Astrocyte of the hippocampus (primary cell): ENCODE measurements around the gene STX3.
"Not testable (repeated sequence)": the region's sequence is repeated elsewhere in the genome, so short reads cannot be mapped to it uniquely, and the experiment has no call there.

ENCODE experiments used
- DNase-seq: peaks from one replicate; pipeline ENCODE4 v3.0.0; 2011; ENCODE audit warnings: low read depth, low spot score

STX3 gene

DNA sequence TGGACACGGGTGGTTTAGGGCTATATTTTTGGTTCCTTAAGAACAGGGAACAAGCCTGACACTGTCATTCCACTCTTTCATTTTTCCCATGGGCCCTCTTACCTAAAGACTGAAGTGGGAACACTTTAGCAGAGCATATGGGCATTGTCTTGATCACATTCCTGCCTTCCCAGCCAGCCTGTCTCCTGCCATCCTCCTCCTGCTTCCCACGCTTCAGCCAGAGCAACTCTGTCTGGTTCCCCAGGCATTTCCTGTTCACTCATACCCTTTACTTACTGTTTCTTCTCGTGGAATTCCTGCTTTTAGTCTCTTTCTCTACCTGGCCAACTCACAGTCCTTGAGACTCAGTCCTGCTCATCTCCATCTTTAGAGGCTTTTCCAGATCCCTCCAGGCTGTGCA is 32.6 kb downstream of the STX3 start:
- DNase-seq, result peak; percentile 53

DNA sequence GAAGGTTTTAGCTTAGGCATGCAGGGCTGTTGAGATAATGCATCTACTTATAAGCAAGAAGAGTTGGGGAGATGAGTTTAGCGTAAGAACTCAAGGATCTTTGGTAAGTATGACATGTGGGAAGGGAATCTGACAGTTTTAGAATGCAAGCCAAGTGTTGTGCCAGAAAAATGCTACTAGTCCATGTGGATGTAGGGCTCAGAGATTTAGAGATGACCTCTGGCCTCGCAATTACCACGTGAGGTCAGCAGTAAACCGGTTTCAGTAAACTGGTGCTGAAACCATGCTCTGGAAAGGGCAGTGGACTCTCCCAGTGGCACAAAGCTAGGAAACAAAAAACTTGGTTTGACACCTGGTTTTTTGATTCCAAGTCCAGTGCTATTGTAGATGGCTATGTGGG is 36.5 kb downstream of the STX3 start:
- no peak for DNase-seq

DNA sequence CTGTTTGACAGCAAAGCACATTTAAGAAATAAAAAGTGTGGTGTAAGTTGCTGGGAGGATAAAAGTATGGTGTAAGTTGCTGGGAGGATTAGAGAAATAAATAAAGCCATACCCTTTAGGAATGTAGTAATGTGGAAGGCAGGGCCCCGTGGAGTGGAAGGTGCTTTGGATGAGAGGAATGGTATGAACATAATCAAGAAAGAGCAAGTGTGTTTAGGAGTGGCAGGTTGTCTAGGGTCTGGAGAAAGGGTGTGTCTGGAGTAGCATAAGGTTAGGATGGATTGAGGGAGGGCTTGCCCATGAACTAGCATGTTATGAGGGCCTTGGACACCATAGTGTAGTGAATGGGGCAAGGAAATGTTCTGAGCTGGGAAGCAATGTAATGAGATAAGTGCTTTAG is 37.3 kb downstream of the STX3 start:
- DNase-seq, result no peak

DNA sequence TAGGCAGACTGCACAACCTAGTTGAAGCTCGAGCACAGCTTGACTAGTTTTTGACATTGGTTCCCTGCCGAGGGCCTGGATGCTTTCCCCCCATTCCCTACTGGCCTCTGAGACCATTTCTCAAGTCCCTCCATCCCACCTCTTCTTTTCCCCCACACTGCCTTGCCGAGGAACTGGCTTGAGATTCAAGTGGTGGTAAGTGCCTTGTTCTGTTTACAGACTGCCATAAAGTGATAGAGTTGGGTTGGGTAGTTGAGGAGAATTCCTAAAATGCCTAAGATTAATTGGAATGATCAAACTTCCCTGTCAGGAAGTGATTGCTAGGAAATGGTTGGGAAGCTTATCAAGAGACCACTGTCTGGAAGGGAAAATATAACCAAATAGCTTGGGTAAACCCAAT is 39.2 kb downstream of the STX3 start:
- no peak for DNase-seq

DNA sequence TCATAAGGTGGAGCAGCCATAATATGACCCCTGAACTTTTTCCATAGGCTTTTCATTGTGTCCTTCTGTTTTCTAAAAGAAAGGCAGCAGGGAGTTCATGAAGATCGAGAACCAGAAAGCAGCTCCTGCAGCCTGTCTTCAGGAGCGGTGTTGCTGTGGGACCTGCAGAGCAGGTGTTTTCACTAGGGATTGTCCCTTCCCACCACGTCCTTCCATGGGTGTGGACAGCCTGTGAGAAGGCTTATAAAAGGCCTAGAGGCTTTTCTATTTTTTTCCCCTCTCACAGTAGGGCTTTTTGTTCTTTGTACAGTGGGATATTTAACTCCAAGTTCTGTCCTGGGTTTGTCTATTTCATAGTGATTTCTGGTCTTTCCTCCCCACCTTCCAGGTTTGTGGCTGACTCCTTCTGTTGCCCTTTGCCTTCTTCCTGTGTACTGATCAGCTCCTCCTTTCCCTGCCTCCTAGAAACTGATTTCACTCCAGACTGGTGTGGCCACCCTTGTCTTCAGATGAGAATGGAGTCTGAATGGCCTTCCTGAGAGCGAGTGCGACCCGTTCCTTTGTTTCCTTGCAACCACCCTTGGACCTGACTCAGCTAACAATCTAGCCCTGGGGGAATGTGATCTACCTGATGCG is 45.3 kb downstream of the STX3 start:
- DNase-seq, result no peak

DNA sequence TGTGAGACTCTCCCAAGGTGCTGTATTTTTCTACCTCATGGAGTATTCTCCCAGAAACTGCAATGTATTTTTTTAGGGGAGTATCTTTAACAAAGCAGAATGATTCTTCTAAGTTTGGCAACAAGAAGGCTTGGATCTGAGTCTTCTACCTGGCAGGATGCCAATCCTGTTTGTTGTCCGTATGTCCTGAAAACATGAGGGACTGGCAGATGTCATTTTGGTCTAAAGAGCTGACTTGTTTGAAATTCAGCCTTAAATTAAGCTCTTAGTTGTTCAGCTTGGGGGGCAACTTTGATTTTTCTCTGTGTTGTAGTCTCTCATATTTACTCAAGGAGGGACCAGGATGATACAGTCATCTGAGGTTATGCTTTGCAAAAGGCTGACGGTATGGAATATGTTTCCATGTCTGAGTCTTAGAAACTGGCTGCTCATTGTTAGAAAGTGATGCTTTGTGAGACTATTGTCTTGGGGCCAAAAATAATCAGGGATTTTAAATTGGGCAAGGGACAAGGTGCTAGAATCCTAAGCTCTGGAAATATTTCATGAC is 46.1 kb downstream of the STX3 start:
- DNase-seq, result no peak

DNA sequence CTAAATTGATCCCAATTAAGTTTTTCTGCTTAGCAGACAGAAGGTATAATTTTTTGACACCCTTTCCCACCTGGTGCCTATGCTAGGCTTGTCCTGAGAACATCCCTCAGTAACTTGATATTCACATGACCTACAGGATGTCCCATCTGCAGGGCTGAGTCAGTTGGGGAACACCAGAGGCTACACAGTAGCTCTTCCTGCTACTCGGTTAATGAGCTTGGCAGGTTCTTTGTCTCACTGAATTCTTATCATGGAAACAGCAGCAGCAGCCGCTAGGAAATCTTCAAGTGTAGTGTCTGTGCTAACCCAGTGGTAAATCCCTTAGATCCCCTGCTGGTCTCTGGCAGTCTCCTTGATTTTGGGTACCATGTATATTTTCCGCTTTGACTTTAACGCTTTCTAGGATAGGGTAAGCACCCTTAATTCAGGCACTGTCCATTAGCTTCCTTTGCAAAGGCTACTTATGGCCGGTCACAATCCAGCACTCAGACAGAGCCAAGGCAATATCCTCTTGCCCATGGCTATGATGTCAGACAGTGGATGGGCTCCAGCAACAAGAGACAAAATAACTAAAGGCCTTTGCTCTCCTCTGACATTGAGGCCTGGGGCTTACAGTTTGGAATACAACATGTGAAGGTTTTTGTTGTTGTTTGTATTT is 46.9 kb downstream of the STX3 start:
- no peak for DNase-seq

DNA sequence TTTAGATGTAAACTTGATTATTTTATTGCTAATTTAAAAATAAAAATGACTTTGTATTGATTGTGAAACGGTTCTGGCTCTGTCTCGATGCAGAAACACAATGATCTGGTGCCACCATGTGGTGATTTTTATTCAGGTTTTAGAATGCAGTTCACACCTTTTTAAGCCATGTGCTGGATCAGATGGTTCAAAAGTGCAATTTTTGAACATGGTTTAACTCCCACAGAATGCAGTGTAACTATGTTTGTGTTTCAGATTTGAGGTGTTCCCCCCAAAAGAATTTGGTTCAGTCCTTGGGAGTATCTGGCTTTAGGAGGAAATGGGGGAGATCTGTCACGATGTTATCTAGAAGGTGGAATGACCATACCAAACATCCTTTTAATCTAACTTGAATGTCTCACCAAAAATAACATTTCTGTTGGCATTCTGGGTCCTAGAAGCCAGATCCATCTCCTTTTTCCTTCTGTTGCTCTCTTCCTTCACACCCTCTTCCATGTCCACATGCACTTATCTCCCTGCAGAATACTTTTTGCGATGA is 47.5 kb downstream of the STX3 start:
- peak; percentile 72 for DNase-seq

DNA sequence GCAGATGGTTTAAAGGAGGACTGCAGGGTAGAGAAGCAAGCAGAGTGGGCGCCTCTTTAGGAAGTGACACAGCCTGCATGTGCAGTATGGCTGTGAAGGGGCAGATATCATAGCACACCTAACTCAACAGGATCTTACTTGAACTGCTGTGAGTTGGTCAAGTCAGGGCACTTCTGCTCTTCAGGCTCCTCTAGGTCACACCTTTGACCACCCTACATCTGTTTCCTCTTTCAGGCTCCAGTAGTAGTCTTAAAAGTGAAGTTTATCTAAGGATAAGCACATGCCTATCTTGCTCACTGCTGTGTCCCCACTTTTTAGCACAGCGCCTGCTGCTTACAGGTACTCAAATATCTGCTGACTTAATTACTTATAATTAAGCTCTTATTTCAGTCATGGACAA is 48.9 kb downstream of the STX3 start:
- DNase-seq, result no peak

DNA sequence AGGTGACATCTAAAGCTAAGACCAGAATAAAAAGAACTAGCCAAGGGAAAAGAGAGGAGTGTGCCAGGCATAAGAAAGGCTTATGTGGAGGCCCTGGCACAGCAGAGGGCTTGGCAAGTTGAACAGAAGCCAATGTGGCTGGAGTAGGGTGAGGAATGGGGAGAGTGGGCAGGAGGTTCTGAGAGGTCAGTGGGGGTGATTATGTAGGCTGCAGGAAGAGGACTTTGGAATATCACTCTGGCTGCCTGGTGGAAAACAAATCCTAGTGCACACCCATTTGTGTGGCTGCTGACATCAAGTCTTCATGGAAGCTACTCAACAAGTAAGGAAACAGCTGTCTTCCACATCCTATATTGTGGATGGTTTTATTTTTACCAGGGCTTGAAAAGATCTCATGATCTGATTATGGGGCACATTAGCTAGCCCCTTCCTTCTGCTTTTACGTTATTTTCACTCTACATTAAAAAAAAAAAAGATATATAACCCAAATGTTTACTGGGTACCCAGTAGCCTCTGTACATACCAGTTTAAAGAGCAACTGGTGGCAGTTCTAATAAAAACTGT is 52.0 kb downstream of the STX3 start:
- no peak for DNase-seq

DNA sequence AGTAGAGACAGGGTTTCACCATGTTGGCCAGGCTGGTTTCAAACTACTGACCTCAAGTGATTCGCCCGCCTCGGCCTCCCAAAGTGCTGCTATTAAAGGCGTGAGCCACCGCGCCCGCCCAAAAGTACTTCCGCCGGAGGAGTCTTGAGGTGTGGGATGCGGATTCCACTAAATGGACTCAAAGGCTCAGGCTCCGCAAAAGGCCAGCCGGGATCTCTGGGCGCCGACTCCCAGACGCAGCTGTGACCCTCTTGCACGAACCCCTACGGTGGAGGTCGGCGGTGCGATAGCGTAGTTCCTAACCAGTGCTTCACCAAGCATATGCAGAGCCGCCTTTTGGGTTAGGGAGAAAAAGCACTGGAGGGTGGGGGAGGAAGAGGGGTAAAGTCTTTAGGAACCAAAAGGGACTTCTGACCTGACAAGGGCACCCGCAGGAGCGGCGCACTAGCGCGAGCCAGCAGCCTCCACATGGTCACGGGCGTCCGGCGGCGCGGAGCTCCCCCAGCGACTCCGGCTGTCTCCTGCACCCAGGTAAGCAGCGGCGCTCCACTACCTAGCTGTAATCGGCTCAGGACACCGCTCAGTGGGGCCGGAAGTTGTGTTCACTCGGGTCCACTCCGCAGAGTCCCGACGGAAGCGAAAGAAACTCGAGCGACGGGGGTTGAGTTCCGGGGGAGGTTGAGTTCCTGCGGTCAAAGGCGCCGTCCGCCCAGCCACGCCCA is 55.2 kb downstream of the STX3 start, which contains the start of gene MRPL16:
Gene MRPL16 (minus strand): TSS at position 590 of the 722 bp plus-strand sequence. CDS start 120 bp downstream, at position 470.
- peak; percentile 94 for DNase-seq

DNA sequence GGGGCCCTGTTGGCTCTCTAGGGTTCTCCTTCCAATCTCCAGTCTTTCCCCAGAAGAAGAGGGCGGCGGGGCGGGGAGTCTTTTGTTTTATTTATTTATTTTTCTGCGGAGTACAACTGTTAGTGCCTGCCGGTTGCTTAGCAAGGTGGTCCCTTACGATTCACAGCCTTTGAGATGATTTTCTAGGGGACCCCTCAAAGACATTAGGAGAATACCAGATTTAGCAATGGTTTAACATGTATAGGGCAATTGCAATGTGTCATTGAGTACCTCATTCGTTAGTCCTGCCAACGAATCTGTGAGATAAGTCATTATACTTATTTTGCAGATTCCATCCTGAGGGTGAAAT is 55.7 kb downstream of the STX3 start:
- DNase-seq, result no peak

DNA sequence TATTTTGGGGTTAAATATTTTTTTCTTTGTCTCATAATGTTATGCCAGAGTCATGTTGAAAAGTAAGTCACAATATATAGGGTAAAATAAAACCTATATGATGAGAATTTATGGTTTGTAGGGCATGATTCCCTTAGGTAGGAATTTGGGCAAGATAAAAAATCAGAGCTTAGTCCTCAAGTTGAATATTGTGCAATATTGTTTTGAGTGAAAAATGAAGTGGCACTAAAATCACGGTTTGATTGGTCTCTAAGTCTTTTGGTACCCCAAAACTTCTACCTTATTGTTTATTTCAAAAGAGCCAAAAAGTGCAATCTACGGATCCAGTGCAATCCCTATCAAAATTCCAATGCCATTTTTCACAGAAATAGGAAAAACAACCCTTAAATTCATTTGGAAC is 57.0 kb downstream of the STX3 start:
- no peak for DNase-seq

DNA sequence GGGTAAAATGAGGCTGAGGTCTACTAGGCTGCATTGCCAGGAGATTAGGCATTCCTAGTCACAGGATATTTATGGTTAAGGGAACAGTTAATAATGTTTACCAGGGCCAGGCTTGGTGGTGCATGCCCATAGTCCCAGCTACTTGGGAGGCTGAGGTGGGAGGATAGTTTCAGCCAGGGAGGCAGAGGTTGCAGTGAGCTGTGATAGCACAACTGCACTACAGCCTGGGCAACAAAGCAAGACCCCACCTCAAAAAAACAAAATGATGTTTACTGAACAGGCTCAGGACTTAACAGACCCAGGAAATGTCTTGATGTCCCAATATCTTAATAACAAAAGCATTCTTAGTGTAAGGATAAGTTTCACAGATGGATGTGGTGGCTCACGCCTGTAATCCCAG is 58.2 kb downstream of the STX3 start:
- no peak for DNase-seq

DNA sequence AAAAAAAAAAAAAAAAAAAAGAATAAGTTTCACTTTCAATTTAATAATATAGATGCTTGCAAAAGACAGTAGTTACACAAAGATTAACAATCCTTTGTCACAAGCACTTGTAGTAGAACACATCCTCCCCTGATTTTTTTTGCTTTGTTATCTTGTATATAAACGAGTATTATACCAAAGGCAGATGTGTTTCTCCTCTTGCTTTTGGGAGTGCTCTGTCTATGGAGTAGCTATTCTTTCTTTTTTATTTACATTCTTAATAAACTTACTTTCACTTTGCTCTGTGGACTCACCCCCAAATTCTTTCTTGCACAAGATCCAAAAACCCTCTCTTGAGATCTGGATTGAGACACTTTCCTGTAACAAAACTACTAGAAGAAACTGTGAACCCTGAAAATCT is 58.8 kb downstream of the STX3 start:
- DNase-seq, result no peak

DNA sequence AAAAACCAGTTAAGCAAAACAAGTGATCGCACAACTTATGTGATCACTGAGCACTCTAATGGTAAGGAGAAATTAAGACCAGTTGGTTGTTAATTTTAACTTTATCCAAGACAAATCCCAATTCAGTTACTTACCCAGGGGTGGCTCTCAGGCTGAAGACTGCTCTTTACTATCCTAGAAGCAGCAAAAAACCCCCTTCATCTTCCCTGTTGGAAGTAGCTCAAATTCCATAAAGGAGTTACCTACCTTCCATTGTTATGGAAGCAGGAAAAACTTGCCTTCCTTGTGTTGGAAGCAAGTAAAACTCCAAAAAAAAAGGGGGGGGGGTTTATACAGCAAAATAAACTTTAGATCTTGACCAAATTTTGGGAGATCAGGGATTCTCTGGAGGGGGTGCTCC is 60.6 kb downstream of the STX3 start:
- DNase-seq, result no peak

DNA sequence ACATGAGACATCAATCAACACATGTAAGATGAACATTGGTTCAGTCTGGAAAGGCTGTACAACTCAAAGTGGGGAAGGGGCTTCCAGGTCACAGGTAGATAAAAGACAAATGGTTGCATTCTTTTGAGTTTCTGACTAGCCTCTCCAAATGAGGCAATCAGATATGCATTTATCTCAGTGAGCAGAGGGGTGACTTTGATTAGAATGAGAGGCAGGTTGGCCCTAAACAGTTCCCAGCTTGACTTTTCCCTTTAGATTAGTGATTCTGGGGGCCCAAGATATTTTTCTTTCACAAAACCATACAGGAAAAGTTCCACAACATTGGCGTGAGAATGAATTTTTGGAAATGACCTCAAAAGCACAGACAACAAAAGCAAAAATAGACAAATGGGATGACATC is 61.3 kb downstream of the STX3 start:
- DNase-seq, result not testable (repeated sequence)

DNA sequence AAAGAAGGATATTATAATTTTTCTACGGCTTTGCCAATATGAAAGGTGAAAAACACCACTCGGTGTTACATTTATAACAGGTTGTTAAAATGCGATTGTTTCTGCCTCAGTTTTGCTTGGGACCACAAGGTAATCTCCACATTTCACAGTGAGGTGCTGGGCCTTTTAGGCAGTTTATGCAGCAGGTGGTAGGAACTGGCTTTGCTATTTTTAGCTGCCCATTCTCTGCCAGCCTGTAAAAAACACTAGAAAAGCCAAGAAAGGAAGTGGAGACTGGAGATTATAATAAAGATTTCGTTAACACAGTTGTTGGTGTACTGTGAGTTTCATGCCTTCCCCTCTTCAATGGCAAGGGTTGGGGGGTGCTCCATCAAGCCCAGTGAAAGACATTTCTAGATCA is 63.4 kb downstream of the STX3 start:
- no peak for DNase-seq

DNA sequence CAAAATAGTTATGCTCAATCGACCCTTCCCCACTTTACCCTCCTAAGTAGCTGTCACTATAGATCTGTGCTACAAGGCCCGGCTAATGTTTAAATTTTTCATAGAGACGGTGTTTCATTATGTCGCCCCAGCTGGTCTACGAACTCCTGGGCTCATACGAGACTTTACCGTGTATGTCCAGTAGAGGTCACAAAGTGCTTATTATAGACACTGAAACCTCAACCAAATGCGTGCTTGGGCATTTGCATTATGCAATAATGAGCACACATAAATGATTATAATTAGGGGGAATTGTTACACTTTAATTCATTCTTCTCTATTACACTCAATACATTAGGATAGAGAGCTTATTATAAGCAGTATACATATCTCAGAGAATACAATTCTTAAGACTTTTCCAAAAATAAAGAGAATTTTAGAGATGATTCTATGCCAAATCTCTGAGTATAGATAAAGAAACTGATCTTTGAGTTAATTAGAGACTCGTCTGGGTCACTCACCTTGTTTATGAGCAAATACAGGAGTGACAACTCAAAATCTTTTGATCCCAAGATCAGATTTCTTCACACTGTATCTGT is 67.9 kb downstream of the STX3 start:
- peak; percentile 61 for DNase-seq

DNA sequence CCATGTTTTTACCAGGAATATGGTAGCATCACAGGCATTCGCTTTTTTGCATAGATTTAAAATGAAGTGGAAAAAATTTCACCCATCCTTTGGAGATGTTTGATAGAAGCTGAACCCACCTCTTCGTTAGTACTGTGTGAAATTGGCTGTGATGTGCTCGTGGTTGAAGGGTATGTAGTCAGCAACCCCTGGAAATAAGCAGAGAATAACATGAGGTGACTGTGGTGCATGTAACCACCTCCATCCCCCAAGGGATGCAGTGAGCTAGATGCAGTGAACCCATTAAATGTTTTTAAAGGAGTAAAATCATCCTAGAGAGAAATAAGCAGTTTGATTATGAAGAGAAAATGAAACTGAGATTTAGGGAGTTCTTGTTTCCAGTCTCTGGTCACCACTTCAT is 74.2 kb downstream of the STX3 start:
- no peak for DNase-seq

DNA sequence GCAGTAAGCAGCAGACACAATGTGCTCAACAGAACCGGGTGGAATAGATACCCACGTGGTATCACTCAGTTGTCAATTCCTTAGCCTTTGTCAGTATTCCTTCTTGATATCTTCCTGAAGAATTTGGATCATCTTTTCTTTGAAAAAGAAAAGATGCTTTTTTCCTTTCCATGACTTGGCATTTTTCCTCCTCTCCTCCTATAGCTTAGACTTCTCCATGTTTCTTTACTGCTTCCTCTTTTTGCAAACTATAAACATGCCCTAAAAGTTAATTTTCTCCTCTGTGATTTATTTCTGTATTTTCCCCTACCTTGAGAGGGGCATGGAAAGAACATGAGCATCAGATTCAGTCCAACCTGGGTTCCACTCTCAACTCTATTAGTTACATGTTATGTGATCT is 78.4 kb downstream of the STX3 start:
- no peak for DNase-seq

DNA sequence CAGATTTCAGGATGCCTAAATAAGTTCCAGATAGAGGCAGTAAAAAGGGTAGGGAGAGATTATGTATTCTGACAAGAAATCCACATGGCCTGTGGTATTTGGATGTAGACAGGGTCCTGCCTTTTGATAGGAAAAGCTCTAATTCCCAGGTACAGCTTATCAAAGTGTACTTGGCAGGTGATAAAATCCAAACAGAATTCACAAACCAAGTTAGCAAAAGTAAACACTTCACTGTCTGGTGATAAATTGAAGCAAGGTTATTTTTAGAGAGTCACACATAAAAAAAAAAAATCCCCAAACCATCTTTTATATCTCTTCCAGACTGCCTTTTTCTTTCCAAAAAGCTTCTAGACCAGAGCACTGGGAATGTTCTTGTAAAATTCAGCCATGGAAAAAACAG is 84.4 kb downstream of the STX3 start:
- DNase-seq, result no peak
